ENCODE data around the gene RIMBP3B. TPM values are rescaled to one million over a fixed set of nuclear protein-coding genes. Genes with fewer than 3 reads are reported as not detected.

The RIMBP3B gene
- not detected in 2 replicates for total RNA-seq

GRCh38 chr22:21383701-21384467 lies at the start of gene RIMBP3B:
Gene RIMBP3B (plus strand): TSS chr22:21383751. CDS start chr22:21383859, 108 bp downstream.

DNA sequence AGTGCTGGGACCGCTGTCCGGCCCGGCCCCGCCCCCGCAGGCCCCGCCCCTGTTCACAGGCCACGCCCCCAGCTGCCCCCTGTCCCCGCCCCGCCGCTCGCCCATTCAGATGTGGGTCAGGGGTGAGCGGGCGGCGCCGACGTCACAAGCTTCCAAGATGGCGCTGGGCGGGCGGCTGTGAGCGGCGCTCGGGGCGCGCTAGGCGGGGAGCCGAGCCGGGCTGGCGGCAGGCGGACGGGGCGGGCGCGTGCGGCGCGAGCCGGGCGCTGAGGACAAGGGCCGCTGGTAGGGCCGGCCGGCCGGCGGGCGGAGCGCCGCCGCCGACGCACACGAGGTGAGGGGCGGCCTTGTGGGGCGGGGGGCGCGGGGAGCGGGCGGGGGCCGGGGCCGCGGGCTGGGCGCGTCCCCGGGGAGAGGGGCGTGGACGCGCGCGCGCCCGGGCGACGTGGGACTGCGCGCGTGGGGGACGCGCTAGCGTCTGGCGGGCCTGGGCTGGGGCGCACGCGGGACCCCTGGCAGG lies 33.7 kb downstream of the RIMBP3B start, which contains the start of gene HIC2:
Gene HIC2 (plus strand): TSS at position 145 of the 520 bp plus-strand sequence. CDS start 25,461 bp downstream, outside the sequence.

Other genes with a start within 250 kb of the RIMBP3B start
- 1.9 and 2.3 TPM in 2 replicates for gene HIC2, start 33.6 kb downstream of the RIMBP3B start, total RNA-seq
- gene TMEM191C, start 83.6 kb downstream of the RIMBP3B start, total RNA-seq: 0.61 TPM in 1 of 2 replicates, not detected in the other
- under 0.01 TPM in 2 replicates for gene RIMBP3C, start 167.7 kb downstream of the RIMBP3B start, total RNA-seq
- gene UBE2L3, start 184.0 kb downstream of the RIMBP3B start, total RNA-seq: 34.4 and 36.6 TPM in 2 replicates
- 24.8 and 31.2 TPM in 2 replicates for gene YDJC, start 246.3 kb downstream of the RIMBP3B start, total RNA-seq
- gene CCDC116, start 249.0 kb downstream of the RIMBP3B start, total RNA-seq: 0.15 TPM in 1 of 2 replicates, not detected in the other